SK-N-MC (cell line): ENCODE results near the gene ADCY4.

Source experiments
- EZH2 ChIP-seq: fragments of 200-600 bp; sonication (generic); IDR thresholded peaks from one replicate; pipeline ENCODE4 v1.6.1; 2017; ENCODE audit warnings: antibody characterized with exemption
- FOXP2 ChIP-seq: optimal IDR thresholded peaks from 2 replicates; pipeline ENCODE3; 2011; ENCODE audit warnings: mild to moderate bottlenecking, moderate library complexity; ENCODE audit not compliant: insufficient read depth; ENCODE audit errors: extremely low read length, control extremely low read depth
- POLR2AphosphoS5 ChIP-seq: IDR thresholded peaks from 2 replicates; pipeline ENCODE4 v1.6.1; 2012; ENCODE audit warnings: mild to moderate bottlenecking, low read depth, low read length, borderline replicate concordance

GRCh38 chr14:24284501-24285035, 50.3 kb downstream of the ADCY4 start:
- TF ChIP-seq EZH2: no peak
- no peak for TF ChIP-seq POLR2AphosphoS5
- no peak for TF ChIP-seq FOXP2
